HepG2 (cell line): ENCODE data around the gene SDC1. TPM values are rescaled to one million over a fixed set of nuclear protein-coding genes. Genes with fewer than 3 reads are reported as not detected.

Experiments used
- HIVEP1 ChIP-seq: sonication (generic); formaldehyde crosslinking; IDR thresholded peaks from 2 replicates; pipeline ENCODE4 v1.4.0; 2020; ENCODE audit warnings: mild to moderate bottlenecking, missing genetic modification reagents
- NR2C2 ChIP-seq: sonication (generic); formaldehyde crosslinking; IDR thresholded peaks from 2 replicates; pipeline ENCODE4 v1.4.0; 2020; ENCODE audit warnings: missing genetic modification reagents, mild to moderate bottlenecking, moderate library complexity, borderline replicate concordance
- SIX1 ChIP-seq: sonication (generic); formaldehyde crosslinking; IDR thresholded peaks from 2 replicates; pipeline ENCODE4 v1.4.0; 2020; ENCODE audit warnings: missing genetic modification reagents, borderline replicate concordance
- STAT6 ChIP-seq: sonication (generic); formaldehyde crosslinking; IDR thresholded peaks from 2 replicates; pipeline ENCODE4 v1.4.0; 2020; ENCODE audit warnings: missing genetic modification reagents, mild to moderate bottlenecking, borderline replicate concordance
- ZNF446 ChIP-seq: sonication (generic); formaldehyde crosslinking; IDR thresholded peaks from 2 replicates; pipeline ENCODE4 v1.5.0; 2020; ENCODE audit warnings: mild to moderate bottlenecking, missing genetic modification reagents
- polyA plus RNA-seq, 8 experiments: library from polyadenylated mRNA; depleted of rRNA in 3 of 8; stranded (reverse) in 7 of 8; unstranded in 1 of 8; fragments of >200 nt; fragmentation: Illumina TruSeq in 4 of 8; extraction: Trizol in 4 of 8; gene quantifications; 2 replicates each; pipeline versions ENCODE4 v1.2.1 to v1.2.3, GENCODE V29; 2011 to 2016; ENCODE audit warnings: low read depth in 4 of 8, missing spikeins in 1 of 8, mixed read lengths in 1 of 8; ENCODE audit not compliant: insufficient read depth in 1 of 8
- total RNA-seq, 5 experiments: library from RNA; depleted of rRNA; stranded (reverse); fragments of >200 nt; fragmentation: Illumina TruSeq; extraction: Trizol; gene quantifications; 2 replicates each; pipeline ENCODE4 v1.2.3, GENCODE V29; 2016; ENCODE audit warnings: low read depth in 1 of 5
- TF ChIP-seq, protein P1 (sequence below): sonication (generic); formaldehyde crosslinking; IDR thresholded peaks from 2 replicates; pipeline ENCODE4 v1.5.1; 2020; ENCODE audit warnings: mild to moderate bottlenecking, missing genetic modification reagents

Gene SDC1
- total and polyA plus RNA-seq, 2 of the 13 experiments (the other 11 are each of a cell fraction or from before 2014, with no cell fraction given): 108 to 119 TPM

- TF ChIP-seq STAT6 (CRISPR knock-in tag) (no peak), HIVEP1 (CRISPR knock-in tag) (no peak), NR2C2 (0 out of 2 replicates have a peak, but pooled peaks have one; percentile 7), ZNF446 (CRISPR knock-in tag) (peak; percentile 3; the same call in 1 of the 2 replicates), SIX1 (no peak)
- TF ChIP-seq, protein P1, sequence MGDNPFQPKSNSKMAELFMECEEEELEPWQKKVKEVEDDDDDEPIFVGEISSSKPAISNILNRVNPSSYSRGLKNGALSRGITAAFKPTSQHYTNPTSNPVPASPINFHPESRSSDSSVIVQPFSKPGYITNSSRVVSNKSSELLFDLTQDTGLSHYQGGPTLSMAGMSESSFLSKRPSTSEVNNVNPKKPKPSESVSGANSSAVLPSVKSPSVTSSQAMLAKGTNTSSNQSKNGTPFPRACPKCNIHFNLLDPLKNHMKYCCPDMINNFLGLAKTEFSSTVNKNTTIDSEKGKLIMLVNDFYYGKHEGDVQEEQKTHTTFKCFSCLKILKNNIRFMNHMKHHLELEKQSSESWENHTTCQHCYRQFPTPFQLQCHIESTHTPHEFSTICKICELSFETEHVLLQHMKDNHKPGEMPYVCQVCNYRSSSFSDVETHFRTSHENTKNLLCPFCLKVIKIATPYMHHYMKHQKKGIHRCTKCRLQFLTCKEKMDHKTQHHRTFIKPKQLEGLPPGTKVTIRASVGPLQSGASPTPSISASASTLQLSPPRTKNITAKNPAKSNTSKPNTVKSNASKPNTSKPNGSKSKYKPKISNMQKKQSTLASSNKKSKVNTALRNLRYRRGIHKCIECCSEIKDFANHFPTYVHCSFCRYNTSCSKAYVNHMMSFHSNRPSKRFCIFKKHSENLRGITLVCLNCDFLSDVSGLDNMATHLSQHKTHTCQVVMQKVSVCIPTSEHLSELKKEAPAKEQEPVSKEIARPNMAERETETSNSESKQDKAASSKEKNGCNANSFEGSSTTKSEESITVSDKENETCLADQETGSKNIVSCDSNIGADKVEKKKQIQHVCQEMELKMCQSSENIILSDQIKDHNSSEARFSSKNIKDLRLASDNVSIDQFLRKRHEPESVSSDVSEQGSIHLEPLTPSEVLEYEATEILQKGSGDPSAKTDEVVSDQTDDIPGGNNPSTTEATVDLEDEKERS (CRISPR knock-in tag): 0 out of 2 replicates have a peak, but pooled peaks have one; percentile 29
These were observed 1.2 kb upstream of the SDC1 start (continued) for GRCh38 chr2:20226152-20226545.
